Measurements from ENCODE around the gene NOTCH4. TPM values are rescaled to one million over a fixed set of nuclear protein-coding genes. Genes with fewer than 3 reads are reported as not detected.
"Not testable (repeated sequence)": the region's sequence is repeated elsewhere in the genome, so short reads cannot be mapped to it uniquely, and the experiment has no call there.

The NOTCH4 gene
- total and polyA plus RNA-seq, 3 donors from 2014 or later = 12.4 to 26.9 (median 15.2) TPM

- H3K27me3 ChIP-seq = no peaks in the 10 kb centered on the region
- H3K27ac ChIP-seq = no peak overlapping the region
- intact Hi-C loops (cut with DNase I; ENCODE audit: low total_unique reads) = no loop called here
- no peak for DNase-seq
- H3K36me3 ChIP-seq (ENCODE audit: low read depth, missing control alignments) = no peaks in the 10 kb centered on the region
- WGBS, 2 donors = 95 to 97% methylated on average over 4 of the region's 4 CpGs
- H3K9me3 ChIP-seq = no peaks in the 10 kb centered on the region
- H3K4me3 ChIP-seq = no peak overlapping the region
- no peak for TF ChIP-seq POLR2A (IDR thresholded peaks at IDR 0.05)
- TF ChIP-seq, protein P1, sequence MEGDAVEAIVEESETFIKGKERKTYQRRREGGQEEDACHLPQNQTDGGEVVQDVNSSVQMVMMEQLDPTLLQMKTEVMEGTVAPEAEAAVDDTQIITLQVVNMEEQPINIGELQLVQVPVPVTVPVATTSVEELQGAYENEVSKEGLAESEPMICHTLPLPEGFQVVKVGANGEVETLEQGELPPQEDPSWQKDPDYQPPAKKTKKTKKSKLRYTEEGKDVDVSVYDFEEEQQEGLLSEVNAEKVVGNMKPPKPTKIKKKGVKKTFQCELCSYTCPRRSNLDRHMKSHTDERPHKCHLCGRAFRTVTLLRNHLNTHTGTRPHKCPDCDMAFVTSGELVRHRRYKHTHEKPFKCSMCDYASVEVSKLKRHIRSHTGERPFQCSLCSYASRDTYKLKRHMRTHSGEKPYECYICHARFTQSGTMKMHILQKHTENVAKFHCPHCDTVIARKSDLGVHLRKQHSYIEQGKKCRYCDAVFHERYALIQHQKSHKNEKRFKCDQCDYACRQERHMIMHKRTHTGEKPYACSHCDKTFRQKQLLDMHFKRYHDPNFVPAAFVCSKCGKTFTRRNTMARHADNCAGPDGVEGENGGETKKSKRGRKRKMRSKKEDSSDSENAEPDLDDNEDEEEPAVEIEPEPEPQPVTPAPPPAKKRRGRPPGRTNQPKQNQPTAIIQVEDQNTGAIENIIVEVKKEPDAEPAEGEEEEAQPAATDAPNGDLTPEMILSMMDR (IDR thresholded peaks at IDR 0.05) = no peak
- H3K4me1 ChIP-seq = no peaks in the 10 kb centered on the region
These were observed 8.2 kb downstream of the NOTCH4 start for GRCh38 chr6:32215617-32216016.

GRCh38 chr6:32214126-32214525, 9.7 kb downstream of the NOTCH4 start:
- TF ChIP-seq, protein P1 (IDR thresholded peaks at IDR 0.05) = no peak
- no peak for TF ChIP-seq POLR2A (IDR thresholded peaks at IDR 0.05)
- DNase-seq = no peak
- Histone ChIP-seq H3K4me3 (no peak overlapping the region), H3K27ac (no peak overlapping the region), H3K36me3 (ENCODE audit: low read depth, missing control alignments) (no peaks in the 10 kb centered on the region), H3K4me1 (no peaks in the 10 kb centered on the region), H3K27me3 (no peaks in the 10 kb centered on the region), H3K9me3 (no peaks in the 10 kb centered on the region)
- WGBS, 2 donors = 79 to 94% methylated on average over 3 of the region's 3 CpGs
- intact Hi-C loops (cut with DNase I; ENCODE audit: low total_unique reads) = no loop called here

DNA sequence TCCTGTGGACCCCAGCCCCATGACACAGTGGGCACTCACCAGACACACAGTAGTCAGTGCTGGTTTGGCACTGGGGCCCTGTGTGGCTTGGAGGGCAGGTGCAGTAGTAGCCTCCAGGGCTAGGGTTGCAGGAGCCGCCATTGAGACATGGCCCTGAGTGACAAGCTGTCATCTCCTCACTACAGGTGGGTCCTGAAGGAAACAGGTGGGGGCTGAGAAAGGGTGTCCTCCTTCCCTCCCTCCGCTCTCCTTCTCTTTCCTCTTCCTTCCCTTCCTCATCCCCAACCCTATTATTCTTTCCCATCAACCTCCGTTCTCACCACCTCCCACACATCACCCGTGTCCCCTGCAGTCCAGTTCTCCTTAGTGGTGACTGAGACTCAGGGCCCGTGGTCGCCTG, 10.2 kb downstream of the NOTCH4 start:
- no peaks in the 10 kb centered on the region for H3K4me1 ChIP-seq
- DNase-seq = no peak
- no peak overlapping the region for H3K4me3 ChIP-seq
- no peak for TF ChIP-seq POLR2A (IDR thresholded peaks at IDR 0.05)
- TF ChIP-seq, protein P1 (IDR thresholded peaks at IDR 0.05) = no peak
- intact Hi-C loops (cut with DNase I; ENCODE audit: low total_unique reads) = no loop called here
- no peaks in the 10 kb centered on the region for H3K27me3 ChIP-seq
- no peak overlapping the region for H3K27ac ChIP-seq
- WGBS, 2 donors = 86 to 88% methylated on average over 6 of the region's 6 CpGs
- H3K36me3 ChIP-seq (ENCODE audit: low read depth, missing control alignments) = no peaks in the 10 kb centered on the region
- H3K9me3 ChIP-seq = no peaks in the 10 kb centered on the region

DNA sequence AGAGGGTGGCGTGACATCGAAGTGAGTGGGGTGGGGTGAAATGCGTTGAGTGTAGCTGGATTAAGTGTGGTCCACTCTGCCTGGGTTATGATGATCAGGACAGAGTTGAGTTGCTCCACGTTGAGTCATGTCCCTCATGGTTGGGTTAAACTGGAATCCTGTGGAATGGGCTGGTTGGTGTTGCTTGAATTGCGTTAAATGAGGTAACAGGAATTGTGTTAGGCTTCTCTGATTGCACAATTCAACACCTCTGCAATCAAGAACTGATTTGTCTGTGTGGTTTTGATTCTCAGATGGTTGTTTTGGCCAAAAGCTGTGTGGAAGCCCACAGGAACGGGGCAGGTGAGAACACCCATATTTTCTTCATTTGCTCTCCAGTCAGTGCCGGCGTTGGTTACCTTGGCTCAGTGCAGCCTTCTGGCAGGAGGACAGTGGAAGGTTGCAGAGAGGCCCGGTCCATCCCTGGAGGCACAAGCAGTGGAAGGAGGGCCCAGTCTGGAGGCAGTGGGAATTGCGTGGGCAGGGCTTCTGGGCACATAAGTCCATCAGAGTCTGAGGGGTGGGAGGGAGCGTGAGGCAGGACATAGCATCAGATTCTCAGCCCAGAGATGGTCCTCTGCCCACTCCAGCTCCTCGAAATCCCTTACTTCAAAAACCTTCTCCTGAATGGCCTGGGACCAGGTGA, 11.6 kb downstream of the NOTCH4 start:
- no peaks in the 10 kb centered on the region for H3K9me3 ChIP-seq
- no peaks in the 10 kb centered on the region for H3K27me3 ChIP-seq
- DNase-seq = no peak
- 87 to 88% methylated on average over 11 to 12 of the region's 12 CpGs for WGBS, 2 donors
- H3K27ac ChIP-seq = no peak overlapping the region
- intact Hi-C loops (cut with DNase I; ENCODE audit: low total_unique reads) = no loop called here
- H3K36me3 ChIP-seq (ENCODE audit: low read depth, missing control alignments) = no peaks in the 10 kb centered on the region
- no peaks in the 10 kb centered on the region for H3K4me1 ChIP-seq
- H3K4me3 ChIP-seq = no peak overlapping the region
- no peak for TF ChIP-seq POLR2A (IDR thresholded peaks at IDR 0.05)
- TF ChIP-seq, protein P1 (IDR thresholded peaks at IDR 0.05) = no peak

GRCh38 chr6:32211432-32211831, 12.4 kb downstream of the NOTCH4 start:
- not testable (repeated sequence) for H3K4me3 ChIP-seq

More at GRCh38 chr6:32211432-32211831, 12.4 kb downstream of the NOTCH4 start:
- H3K27ac ChIP-seq; DNase-seq; H3K9me3 ChIP-seq; H3K27me3 ChIP-seq; H3K36me3 ChIP-seq (ENCODE audit: low read depth, missing control alignments); H3K4me1 ChIP-seq; intact Hi-C loops (cut with DNase I; ENCODE audit: low total_unique reads): not testable (repeated sequence)
- 88 to 94% methylated on average over 4 of the region's 4 CpGs for whole genome bisulfite sequencing, 2 donors

Measured in testis (tissue), 3 donors.